Measurements from ENCODE around the gene VCAM1.

DNA sequence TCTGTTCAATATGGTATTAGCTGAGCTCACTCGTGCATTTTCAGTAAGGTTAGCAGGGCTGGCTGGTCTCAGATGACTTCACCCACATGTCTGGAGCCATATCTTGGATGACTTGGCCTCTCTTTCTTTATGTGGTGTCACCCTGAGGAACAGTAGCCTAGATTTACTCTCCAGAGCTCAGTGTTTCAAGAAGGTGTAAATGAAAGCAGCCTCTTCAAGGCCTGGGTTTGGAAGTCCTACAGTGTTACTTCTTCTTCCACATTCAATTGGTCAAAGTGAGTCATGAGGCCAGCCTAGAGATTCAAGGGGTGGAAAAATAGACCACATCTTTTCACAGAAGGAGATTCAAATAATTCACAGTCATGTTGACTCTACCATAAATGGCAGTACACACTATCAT is 12.2 kb downstream of the VCAM1 start:
- no peak for TF ChIP-seq POLR2AphosphoS5 (IDR thresholded peaks at IDR 0.05; ENCODE audit: low read depth, low read length)
- TF ChIP-seq POLR2A (IDR thresholded peaks at IDR 0.05; ENCODE audit: low read depth, low read length) = no peak
- no peak for TF ChIP-seq TAF1 (IDR thresholded peaks at IDR 0.05; ENCODE audit: borderline replicate concordance, low read depth, low read length)

All from GM12892 (cell line).